ENCODE results near the gene DYNC2H1.

The DYNC2H1 gene

DNA sequence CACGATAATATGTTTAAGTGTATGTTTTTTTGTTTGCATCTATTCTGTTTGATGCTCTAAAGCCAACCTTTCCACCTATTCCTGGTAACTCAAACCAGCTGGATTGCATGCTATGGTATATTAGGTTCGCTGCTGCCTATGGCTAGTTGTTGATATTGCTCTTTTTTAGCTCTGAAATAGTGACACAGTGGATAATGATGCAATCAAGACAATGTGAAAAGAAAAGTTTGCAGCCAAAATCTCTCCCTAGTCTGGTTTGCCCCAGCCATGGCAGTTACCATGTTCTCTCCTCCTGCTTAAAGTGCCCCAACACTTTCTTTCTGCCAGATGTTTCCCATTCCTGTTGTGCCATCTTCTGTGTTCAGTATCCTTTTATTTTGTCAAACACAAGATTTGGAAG is 269.7 kb downstream of the DYNC2H1 start:
- no peak for DNase-seq (ENCODE audit: low spot score)

DNA sequence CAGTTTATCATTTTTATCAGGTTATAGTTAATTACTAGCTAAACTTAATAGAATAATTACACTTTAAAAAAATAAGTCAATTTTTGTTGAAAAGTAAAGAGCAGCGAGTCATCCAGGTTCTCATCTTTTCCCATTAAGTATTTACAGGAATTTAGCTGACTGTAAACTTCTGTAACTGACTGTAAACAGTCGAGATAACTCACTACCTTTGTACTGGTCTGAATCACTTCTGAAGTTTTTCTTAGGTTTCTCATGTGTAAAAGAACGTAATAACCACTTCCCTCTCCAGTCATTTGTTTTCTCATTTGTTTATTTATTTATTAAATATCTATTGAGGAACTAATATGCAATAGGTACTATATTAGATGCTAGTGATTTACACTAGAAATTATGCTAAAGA is 270.8 kb downstream of the DYNC2H1 start:
- no peak for DNase-seq (ENCODE audit: low spot score)

DNA sequence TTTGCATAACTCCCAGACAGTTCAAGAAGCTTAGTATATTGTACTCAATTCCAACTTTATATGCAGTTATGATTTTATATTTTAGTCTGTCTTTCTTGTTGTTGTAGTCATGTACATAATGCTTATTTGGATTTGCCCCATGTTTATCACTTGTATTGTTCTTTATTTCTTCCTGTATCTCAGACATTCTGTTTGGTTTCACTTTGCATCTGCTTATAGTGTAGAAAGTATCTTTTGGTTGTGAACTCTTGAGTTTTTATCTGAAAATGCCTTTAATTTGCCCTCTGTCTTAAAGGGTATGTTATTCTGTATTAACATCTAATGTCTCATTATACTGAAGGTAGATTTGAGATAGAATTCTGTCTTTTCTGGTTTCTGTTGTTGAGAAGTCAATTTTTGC is 275.4 kb downstream of the DYNC2H1 start:
- no peak for DNase-seq (ENCODE audit: low spot score)

DNA sequence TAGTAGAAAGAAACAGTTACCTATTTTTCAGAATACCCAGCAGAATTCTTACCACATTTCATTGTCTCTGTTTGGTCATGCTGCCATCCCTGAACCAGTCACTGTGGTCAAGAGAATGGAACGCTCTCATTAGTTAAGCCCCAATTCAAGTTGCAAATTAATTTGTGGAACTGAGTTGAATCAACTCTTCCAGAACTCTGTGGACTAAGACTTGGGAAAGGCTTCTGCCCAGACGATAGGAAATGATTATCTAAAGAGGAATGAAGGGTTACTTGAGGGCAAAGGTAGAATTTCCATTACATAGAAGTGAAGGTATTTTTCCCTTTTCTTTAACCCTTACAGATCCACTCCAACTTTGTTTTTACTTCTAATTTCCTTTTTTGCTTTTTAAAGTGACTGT is 286.4 kb downstream of the DYNC2H1 start:
- no peak for DNase-seq (ENCODE audit: low spot score)

DNA sequence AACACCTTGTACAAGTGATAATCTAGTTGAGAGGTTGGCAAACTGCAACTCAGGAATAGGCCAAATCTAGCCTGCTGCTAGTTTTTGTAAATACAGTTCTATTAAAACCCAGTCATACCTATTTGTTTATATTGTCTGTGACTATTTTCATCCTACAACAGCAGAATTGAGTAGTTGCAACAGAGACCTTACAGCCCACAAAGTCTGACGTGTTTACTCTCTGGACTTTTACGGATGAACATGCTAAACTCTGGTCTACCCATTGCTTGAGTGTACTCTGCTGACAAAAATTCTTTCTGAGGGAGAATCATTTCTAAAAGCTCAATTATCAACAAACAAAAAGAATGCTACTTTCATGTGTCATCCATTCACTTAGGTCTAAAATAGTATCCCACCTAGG is 287.0 kb downstream of the DYNC2H1 start:
- DNase-seq (ENCODE audit: low spot score), result no peak

DNA sequence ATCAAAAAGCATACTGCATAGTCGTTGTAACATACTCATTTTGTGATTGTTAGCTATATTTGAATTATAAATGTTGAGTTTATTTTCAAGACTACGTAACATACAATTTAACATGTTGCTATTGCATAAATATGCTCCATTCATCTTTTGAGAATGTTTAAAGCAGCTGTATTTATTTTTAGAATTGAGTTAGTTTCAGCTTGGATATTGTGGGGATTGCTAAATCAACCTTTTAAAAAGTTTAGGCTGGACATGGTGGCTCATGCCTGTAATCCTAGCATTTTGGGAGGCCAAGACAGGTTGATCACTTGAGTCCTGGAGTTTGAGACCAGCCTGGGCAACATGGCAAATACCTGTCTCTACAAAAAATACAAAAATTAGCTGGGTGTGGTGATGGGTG is 288.1 kb downstream of the DYNC2H1 start:
- DNase-seq (ENCODE audit: low spot score), result no peak

DNA sequence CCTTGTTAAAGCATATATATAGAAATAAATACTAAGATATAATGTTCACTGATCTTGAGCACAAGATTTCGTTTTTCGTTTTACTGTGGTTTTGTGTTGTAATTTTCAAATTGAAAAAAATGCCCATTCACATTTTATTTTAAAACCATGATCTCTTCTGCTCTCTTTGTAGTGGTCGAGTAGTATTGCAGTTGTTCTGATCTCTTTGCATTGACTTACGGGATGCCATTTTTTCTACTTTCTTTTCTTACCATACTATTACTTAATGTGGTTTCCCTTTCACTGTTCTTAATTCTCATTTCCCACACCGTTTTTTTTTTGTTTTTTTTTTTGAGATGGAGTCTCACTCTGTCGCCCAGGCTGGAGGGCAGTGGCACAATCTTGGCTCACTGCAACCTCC is 289.6 kb downstream of the DYNC2H1 start:
- no peak for DNase-seq (ENCODE audit: low spot score)

DNA sequence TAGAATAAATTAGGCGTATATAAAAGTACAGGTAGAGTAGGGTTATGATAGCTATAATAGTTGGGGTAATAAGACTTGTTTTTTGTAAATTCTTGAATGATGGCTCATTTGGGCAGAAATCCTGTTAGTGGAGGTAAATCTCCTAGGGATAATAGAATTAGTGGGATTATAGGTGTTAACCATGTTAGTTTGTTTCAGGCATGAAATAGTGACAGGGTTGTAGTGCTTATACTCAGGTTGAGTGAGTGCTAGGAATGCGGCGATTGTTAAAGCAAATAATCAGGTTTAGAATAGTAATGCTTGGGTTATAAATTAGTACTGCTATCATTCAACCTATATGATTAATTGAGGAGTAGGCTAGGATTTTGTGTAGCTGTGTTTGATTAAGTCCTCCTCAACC is 297.1 kb downstream of the DYNC2H1 start:
- DNase-seq (ENCODE audit: low spot score), result no peak

DNA sequence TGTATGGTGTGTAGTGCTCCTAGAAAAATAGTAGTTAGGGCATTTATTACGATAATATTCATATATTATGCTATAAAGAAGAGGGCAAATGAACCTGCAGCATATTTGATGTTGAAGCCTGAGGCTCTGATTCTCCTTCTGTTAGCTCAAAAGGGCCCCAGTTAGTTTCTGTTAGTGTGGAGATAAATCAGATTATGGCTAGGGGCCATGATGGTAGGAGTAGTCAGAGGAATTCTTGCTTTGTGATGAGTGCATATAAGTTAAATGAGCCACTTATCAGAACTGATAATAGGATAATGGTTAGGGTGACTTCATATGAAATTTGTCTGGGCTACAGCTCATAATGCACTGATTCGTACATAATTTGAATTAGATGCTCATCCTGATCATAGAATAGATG is 298.4 kb downstream of the DYNC2H1 start:
- DNase-seq (ENCODE audit: low spot score), result no peak

DNA sequence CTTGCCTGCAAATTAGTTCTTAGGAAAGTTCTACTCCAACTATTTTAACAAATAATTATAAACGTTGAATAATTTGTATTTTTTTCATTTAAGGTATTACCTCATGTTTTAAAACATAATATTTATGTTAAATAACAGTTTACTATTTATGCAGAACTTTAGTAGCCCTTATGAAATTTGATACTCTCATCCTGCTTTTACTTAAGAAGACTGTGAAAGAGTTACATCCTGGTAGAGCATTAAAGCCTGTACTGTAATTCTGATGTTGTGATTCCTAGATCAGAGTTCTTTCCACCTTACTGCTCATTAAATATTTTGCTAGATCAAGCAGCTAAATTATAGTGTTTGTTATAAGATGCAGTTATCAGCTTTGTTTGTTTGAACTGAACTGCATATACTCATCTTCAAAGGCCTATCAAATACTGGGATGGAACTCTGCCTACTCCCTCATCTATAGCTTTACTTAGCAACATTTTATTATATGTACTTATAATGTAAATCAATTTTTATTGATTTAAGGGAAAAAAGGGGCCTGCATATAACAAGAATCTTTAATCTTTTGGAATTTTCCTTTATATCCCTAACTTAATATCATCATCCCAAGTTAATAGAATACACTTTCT is 304.2 kb downstream of the DYNC2H1 start:
- no peak for DNase-seq (ENCODE audit: low spot score)

DNA sequence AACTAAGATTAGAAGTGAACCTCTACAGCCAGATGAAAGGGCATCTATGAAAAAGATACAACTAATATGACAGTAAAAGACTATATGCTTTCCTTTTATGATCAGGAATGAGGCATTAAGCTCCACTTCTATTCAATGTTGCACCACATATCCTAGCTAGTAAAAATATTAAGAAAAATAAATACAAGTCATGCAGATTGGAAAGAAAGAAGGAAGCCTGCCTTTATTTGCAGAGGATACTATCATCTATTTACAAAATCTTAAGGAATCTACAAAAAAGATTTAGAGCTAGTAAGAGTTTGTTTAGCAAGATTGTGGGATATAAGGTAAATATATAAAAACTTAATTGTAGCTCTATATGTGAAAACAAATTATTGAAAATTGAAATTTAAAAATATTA is 308.8 kb downstream of the DYNC2H1 start:
- DNase-seq (ENCODE audit: low spot score), result no peak

DNA sequence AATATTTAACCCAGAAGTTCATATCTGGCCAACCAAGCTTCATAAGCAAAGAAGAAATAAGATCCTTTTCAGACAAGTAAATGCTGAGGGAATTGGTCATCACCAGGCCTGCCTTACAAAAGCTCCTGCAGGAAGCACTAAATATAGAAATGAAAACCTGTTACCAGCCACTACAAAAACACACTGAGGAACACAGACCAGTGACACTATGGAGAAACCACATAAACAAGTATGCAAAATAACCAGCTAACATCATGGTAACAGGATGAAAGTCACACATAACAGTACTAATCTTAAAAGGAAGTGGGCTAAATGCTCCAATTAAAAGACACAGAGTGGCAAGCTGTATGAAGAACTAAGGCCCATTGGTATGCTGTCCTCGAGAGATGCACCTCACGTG is 311.4 kb downstream of the DYNC2H1 start:
- no peak for DNase-seq (ENCODE audit: low spot score)

DNA sequence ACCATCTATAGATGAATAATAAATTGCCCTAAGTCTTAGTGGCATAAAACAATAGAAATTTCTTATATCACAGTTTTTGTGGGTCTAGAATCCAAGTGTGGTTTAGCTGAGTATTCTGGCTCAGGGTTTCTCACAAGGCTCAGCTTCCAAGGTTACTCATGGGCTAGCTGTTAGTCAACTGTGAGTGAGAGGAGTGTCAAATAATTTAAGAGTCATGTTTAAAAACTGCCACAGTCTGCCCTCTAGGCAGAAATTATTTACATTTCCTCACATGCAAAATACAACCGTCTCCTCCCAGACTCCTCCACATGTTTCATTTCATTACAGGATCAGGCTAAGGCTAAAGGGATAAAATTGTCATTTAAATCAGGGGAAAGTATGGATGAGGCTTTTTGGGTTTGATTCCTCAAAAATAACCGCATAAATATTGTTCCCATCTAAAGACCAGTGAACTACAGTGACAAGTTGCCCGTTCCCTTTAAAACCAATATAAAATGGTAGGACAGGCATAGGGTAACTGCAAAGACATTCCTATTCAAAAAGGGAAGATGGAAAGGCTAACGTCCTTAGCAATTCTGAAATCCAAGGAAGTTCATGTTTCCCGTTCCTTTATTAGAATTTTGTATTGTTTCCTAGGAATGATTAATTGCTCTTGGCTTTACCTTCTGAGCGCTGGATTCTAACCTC is 324.3 kb downstream of the DYNC2H1 start:
- DNase-seq (ENCODE audit: low spot score), result no peak

DNA sequence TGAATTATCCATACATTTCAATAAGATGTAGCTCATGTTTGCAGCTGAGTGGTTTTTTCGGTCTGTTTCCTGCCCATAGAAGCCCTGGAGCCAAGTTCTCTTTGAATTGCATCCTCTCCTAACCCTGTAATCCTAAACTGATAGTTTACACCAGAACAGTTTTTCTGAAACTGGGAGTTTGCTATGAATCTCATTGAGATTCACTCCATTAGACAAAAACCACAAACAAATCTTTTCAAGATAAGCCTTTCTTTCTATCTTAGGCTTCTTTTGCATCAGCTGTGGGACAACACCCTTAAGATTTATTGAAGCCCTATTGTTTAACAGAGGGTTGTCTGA is 324.8 kb downstream of the DYNC2H1 start:
- no peak for DNase-seq (ENCODE audit: low spot score)

DNA sequence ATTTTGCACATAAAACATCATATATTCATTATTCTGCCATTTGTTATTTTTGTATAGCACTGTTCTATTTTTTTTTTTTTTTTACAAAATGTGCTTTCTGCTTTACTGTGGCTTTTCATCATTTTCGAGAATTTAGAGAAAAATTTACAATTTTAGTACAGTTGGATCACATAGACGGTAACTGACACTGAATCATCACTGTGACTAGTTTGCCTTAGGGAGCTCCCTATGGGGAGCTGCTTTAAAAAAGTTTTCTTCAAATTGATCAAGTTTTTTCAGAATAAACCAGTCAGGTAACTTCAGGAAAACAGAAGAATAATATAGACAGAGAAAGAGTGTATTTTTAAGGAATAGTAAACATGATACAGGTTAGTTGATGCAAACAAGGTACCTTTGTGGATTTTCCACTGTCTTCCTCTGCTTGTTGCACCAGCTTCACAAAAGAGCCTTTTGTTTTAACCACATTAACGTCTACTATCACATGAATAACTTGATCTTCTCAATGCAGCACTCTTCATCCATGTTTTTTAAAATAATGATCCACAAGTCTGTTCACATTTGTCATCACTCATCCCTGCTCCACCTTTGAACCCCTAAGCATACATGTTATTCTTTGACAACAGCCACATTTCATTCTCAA is 327.0 kb downstream of the DYNC2H1 start:
- DNase-seq (ENCODE audit: low spot score), result no peak

DNA sequence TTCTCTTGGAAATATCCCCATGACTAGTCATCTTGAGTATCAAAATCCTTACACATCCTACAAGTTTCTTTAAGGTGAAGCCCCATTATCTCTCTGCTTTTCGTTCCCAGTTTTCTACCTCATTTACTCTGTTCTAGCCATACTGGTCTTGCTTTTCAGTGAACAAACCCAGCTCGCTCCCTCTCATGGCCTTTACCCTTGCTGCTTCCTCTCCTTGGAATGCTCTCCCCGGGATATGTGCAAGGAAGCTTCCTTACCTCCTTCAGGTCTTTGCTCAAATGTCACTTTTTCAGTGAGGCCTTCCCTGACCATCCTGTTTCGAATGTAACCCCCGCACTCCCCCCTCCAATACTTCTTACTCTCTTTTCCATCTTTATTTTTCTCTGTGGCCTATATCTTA is 331.8 kb downstream of the DYNC2H1 start:
- DNase-seq (ENCODE audit: low spot score), result no peak

DNA sequence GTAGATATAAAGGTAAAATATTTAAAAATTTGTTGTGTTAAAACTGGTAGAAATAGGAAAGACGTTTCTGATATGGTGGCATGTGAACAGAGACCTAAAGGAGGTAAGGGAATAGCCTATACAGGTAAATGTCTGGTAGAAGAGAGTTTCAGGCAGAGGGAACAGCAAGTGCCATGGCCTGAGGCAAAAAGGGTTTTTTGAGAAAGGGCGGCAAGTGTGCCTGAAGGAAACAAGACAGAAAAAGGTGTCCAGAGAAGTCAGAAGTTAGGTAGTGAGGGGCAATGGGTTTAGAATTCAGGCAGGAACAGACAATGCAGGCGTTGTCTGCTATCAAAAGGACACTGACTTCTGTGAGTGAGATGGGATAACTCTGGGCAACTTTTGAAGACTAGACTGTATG is 339.7 kb downstream of the DYNC2H1 start:
- DNase-seq (ENCODE audit: low spot score), result no peak

DNA sequence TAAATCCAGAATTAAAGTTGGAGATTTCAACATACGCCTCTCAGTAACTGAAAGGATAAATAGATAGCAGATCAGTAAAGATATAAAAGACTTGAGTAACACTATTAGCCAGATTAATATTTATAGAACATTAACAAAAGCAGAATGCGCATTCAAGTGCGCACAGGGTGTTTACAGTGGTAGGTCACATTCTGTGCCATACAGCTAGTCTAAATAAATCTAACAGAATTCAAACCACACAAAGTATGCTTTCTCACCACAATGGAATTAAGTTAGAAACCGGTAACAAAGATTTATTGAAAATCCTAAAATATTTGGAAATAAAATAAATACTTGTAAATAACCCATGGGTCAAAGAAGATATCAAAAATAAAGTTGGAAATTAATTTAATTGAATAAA is 341.0 kb downstream of the DYNC2H1 start:
- DNase-seq (ENCODE audit: low spot score), result no peak

DNA sequence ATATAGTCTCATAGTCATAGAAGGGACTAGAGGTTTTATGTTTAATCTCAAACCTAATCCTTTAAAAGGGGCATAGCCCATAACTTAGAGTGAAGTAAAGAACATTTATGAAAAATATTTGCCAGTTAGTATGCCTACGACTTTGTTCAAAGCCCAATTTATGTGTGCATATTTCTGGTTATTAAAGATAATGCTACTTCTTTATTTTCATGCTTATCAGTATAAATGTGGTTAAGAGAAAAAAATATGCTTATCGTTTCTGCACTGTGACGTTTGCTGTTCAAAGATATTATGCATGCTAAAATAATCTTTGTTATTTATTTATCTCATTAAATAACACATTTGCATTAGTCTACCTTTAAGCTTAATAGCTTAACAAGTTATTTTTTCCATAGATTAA is 343.9 kb downstream of the DYNC2H1 start:
- no peak for DNase-seq (ENCODE audit: low spot score)

DNA sequence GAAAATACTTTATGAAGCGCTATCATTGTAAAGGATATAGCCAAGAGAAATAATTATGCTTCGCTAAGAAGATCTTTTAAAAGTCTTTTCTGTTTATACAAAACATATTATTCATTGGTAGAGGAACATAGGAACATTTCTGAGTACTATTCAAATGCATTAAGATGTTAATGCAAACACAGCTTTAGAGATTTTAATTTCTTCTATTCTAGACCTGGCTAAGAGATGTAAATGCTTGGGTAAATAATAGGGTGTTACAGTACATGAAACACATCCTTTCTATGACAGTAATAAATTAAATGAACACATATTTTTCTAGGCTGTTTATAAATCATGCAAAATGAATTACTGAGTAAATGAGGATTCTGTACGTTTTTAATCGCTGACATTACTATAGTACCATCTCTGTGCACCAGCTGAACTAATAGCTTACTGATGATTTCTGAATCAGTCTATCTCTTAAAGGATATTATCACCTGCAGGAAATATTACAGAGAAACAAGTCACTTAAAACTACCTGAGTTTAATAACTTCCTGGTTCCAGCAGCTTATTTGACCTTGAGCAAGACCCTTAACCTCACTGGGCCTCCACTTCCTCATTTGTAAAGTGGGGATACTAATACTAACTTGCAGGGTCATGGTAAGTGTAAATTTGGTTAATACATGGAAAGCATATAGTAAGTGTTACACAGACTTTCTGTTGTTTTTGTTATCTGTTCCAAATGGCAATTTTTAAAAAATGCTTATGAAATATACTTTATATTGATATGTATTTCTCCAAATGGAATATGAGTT is 344.9 kb downstream of the DYNC2H1 start:
- DNase-seq (ENCODE audit: low spot score), result no peak

DNA sequence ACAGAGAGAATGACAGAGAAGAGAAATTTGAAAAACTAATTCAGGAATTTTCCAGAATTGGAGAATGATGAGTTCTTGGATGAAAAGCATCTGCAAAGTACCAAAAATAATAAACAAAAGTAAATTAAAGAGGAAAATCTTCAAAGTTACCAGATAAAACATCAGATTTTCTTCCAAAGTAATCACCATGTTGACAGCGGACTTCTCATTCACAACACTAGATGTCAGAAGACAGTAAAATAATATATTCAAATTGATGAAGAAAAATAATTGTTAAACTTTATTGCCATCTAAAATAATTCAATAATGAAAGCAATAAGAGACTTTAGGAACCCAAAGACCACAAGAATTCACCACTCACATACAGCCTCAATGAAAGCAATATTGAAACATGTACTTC is 355.2 kb downstream of the DYNC2H1 start:
- no peak for DNase-seq (ENCODE audit: low spot score)

DNA sequence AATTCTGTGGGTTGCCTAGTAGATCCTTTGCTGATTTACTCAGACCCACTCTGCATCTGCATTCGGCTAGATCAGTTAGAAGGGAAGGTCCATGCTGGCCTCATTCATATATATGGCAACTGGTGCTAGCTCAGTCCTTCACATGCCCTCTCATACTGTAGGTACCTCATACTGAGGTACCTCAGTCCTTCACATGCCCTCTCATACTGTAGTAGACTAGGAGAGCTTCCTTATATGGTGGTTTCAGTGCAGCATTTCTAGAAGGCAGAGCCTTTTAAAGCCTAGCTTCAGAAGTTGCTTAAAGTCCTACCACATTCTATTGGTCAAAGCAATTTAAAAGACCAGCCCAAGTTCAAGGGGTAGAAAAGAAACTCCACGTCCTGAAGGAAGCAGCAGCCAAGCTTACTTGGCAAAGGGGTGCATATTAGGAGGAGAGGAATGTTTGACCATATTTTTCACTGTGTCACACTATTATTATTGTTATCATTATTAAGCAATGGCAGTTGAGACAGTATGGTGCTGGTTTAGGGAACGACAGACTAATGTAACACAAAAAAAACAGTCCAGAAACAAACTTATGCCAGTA is 356.4 kb downstream of the DYNC2H1 start:
- no peak for DNase-seq (ENCODE audit: low spot score)

DNA sequence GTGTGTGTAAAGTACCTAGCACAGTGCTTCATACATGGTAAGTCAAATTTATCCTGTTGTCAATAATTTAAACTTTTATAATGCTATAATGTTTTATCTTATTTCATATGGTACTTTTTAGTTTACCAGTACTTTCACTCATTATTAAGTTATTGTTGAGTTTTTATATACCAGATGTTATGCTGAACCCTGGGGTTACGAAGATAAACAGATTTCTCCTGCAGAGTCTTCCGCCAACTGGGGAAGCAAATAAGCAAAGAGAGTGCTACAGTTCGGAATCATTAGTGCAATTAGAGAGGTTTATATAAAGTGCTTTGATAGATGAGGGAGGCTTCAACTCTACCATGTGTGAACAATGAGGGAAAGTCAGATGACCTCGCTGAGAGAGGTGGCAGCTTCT is 362.3 kb downstream of the DYNC2H1 start:
- no peak for DNase-seq (ENCODE audit: low spot score)
